Measurements from ENCODE around the gene DOK7.

The DOK7 gene

GRCh38 chr4:3484057-3484973, 21.2 kb downstream of the DOK7 start:
- DNase-seq (ENCODE audit: extremely low spot score, insufficient read length, low read depth): no peak

GRCh38 chr4:3485011-3485791, 22.1 kb downstream of the DOK7 start:
- FAIRE-seq (peak; percentile 61), DNase-seq (ENCODE audit: extremely low spot score, insufficient read length, low read depth) (no peak)

More at GRCh38 chr4:3484057-3484973, 21.2 kb downstream of the DOK7 start:
- no peak for FAIRE-seq

- no peak for FAIRE-seq
Observed at GRCh38 chr4:3485886-3486540, 22.9 kb downstream of the DOK7 start.

GRCh38 chr4:3486541-3487540, 23.7 kb downstream of the DOK7 start:
- no peak for DNase-seq (ENCODE audit: extremely low spot score, insufficient read length, low read depth)
- no peak for FAIRE-seq

More at GRCh38 chr4:3485886-3486540, 22.9 kb downstream of the DOK7 start:
- DNase-seq (ENCODE audit: extremely low spot score, insufficient read length, low read depth): no peak

GRCh38 chr4:3487861-3488260, 24.8 kb downstream of the DOK7 start:
- no peak for DNase-seq (ENCODE audit: extremely low spot score, insufficient read length, low read depth)
- no peak for FAIRE-seq

- FAIRE-seq: no peak
Observed at GRCh38 chr4:3488820-3489219, 25.7 kb downstream of the DOK7 start.

GRCh38 chr4:3489451-3489962, 26.4 kb downstream of the DOK7 start:
- DNase-seq (ENCODE audit: extremely low spot score, insufficient read length, low read depth): no peak
- FAIRE-seq: no peak

More at GRCh38 chr4:3488820-3489219, 25.7 kb downstream of the DOK7 start:
- DNase-seq (ENCODE audit: extremely low spot score, insufficient read length, low read depth): no peak

- FAIRE-seq (no peak), DNase-seq (ENCODE audit: extremely low spot score, insufficient read length, low read depth) (no peak)
Observed at GRCh38 chr4:3491681-3492405, 28.7 kb downstream of the DOK7 start.

GRCh38 chr4:3492741-3493719, 29.9 kb downstream of the DOK7 start:
- DNase-seq (ENCODE audit: extremely low spot score, insufficient read length, low read depth) (no peak), FAIRE-seq (no peak)

- FAIRE-seq (no peak), DNase-seq (ENCODE audit: extremely low spot score, insufficient read length, low read depth) (no peak)
Observed at GRCh38 chr4:3493720-3494461, 30.8 kb downstream of the DOK7 start.

GRCh38 chr4:3494462-3494871, 31.4 kb downstream of the DOK7 start:
- FAIRE-seq (no peak), DNase-seq (ENCODE audit: extremely low spot score, insufficient read length, low read depth) (no peak)

- no peak for DNase-seq (ENCODE audit: extremely low spot score, insufficient read length, low read depth)
- FAIRE-seq: no peak
Observed at GRCh38 chr4:3495204-3495975, 32.3 kb downstream of the DOK7 start.

- DNase-seq (ENCODE audit: extremely low spot score, insufficient read length, low read depth) (no peak), FAIRE-seq (no peak)
Observed at GRCh38 chr4:3496021-3496420, 32.9 kb downstream of the DOK7 start.

GRCh38 chr4:3497095-3497494, 34.0 kb downstream of the DOK7 start:
- DNase-seq (ENCODE audit: extremely low spot score, insufficient read length, low read depth): no peak
- no peak for FAIRE-seq

- FAIRE-seq (no peak), DNase-seq (ENCODE audit: extremely low spot score, insufficient read length, low read depth) (no peak)
Observed at GRCh38 chr4:3497523-3498389, 34.6 kb downstream of the DOK7 start.

All from GM18507 (cell line).